Osteoblast (primary cell): ENCODE data around the gene DIMT1. TPM values are rescaled to one million over a fixed set of nuclear protein-coding genes. Genes with fewer than 3 reads are reported as not detected.
A peak's percentile ranks its signal among the peaks of the same experiment; 100 is the strongest.

Experiments used
- DNase-seq: peaks from one replicate; pipeline ENCODE4 v3.0.0; 2011; ENCODE audit warnings: low spot score, mixed read lengths; ENCODE audit not compliant: insufficient read length; ENCODE audit errors: missing footprints
- H2AFZ ChIP-seq: 2 replicates; pipeline ENCODE4 v1.6.0; 2011; ENCODE audit warnings: mild to moderate bottlenecking, low read length
- H3K27ac ChIP-seq: 2 replicates; pipeline ENCODE4 v1.5.1; 2011; ENCODE audit warnings: mild to moderate bottlenecking, low read depth, low read length, moderate library complexity
- H3K27me3 ChIP-seq: 2 replicates; pipeline ENCODE4 v1.6.0; 2012; ENCODE audit warnings: mild to moderate bottlenecking, control low read depth, inconsistent platforms, low read length, moderate library complexity; ENCODE audit not compliant: insufficient read depth
- H3K36me3 ChIP-seq: 2 replicates; pipeline ENCODE4 v1.5.1; 2011; ENCODE audit warnings: mild to moderate bottlenecking, low read length, control low read depth, moderate library complexity; ENCODE audit not compliant: insufficient read depth
- H3K4me1 ChIP-seq: 2 replicates; pipeline ENCODE4 v1.5.1; 2011; ENCODE audit warnings: mild to moderate bottlenecking, low read length, control low read depth, moderate library complexity; ENCODE audit not compliant: insufficient read depth
- H3K4me2 ChIP-seq: 2 replicates; pipeline ENCODE4 v1.6.0; 2011; ENCODE audit warnings: mild to moderate bottlenecking, low read length; ENCODE audit not compliant: insufficient read depth
- H3K4me3 ChIP-seq: fragments of 200-600 bp; sonication (generic); 3 replicates; pipeline ENCODE4 v1.5.1; 2012; ENCODE audit warnings: mild to moderate bottlenecking, low read length, inconsistent platforms; ENCODE audit not compliant: insufficient read depth
- H3K79me2 ChIP-seq: 2 replicates; pipeline ENCODE4 v1.6.0; 2012; ENCODE audit warnings: mild to moderate bottlenecking, low read length, control low read depth, inconsistent platforms; ENCODE audit not compliant: insufficient read depth
- H3K9me3 ChIP-seq: 2 replicates; pipeline ENCODE4 v1.5.1; 2011; ENCODE audit warnings: low read depth, low read length, control low read depth
- H4K20me1 ChIP-seq: 2 replicates; pipeline ENCODE4 v1.6.0; 2012; ENCODE audit warnings: mild to moderate bottlenecking, low read length, control low read depth; ENCODE audit not compliant: insufficient read depth
- CTCF ChIP-seq: IDR thresholded peaks from 2 replicates; pipeline ENCODE4 v1.5.1; 2011; ENCODE audit warnings: mild to moderate bottlenecking, low read depth, low read length, moderate library complexity; ENCODE audit errors: extremely low read depth
- total RNA-seq: library from RNA; depleted of rRNA; stranded (reverse); fragments of >200 nt; gene quantifications from 2 replicates; pipeline ENCODE4 v1.2.3, GENCODE V29; 2012

The DIMT1 gene
- total RNA-seq, 1 donor = 34.7 TPM

GRCh38 chr5:62431735-62432620, 28.3 kb upstream of the DIMT1 start:
- no peak for DNase-seq
- no peak for TF ChIP-seq CTCF
- H4K20me1 ChIP-seq = peaks cover 3% of the 10 kb centered on the region

GRCh38 chr5:62424763-62425162, 21.1 kb upstream of the DIMT1 start:
- no peak overlapping the region for H3K4me2 ChIP-seq
- H3K4me3 ChIP-seq = no peak overlapping the region
- H2AFZ ChIP-seq = no peak overlapping the region
- peaks cover 64% of the 10 kb centered on the region for H3K79me2 ChIP-seq
- no peak for DNase-seq
- H3K4me1 ChIP-seq = no peaks in the 10 kb centered on the region
- no peak overlapping the region for H3K27ac ChIP-seq
- no peak for TF ChIP-seq CTCF
- no peaks in the 10 kb centered on the region for H3K36me3 ChIP-seq
- no peaks in the 10 kb centered on the region for H3K9me3 ChIP-seq
- H4K20me1 ChIP-seq = peaks cover 2% of the 10 kb centered on the region
- H3K27me3 ChIP-seq = no peaks in the 10 kb centered on the region

More at GRCh38 chr5:62431735-62432620, 28.3 kb upstream of the DIMT1 start:
- Histone ChIP-seq H3K79me2 (peaks cover 74% of the 10 kb centered on the region), H3K36me3 (no peaks in the 10 kb centered on the region), H3K4me3 (peak overlapping the region; percentile 48), H3K4me1 (peaks cover 5% of the 10 kb centered on the region), H2AFZ (peak overlapping the region; percentile 84), H3K27ac (no peak overlapping the region), H3K9me3 (no peaks in the 10 kb centered on the region), H3K4me2 (peak overlapping the region; percentile 76), H3K27me3 (no peaks in the 10 kb centered on the region)

GRCh38 chr5:62421414-62421813, 17.7 kb upstream of the DIMT1 start:
- H3K4me3 ChIP-seq = no peak overlapping the region
- H3K9me3 ChIP-seq = no peaks in the 10 kb centered on the region
- H3K27me3 ChIP-seq = no peaks in the 10 kb centered on the region
- TF ChIP-seq CTCF = no peak
- no peaks in the 10 kb centered on the region for H3K4me1 ChIP-seq
- no peak overlapping the region for H3K27ac ChIP-seq
- DNase-seq = no peak
- H3K4me2 ChIP-seq = no peak overlapping the region
- H2AFZ ChIP-seq = no peak overlapping the region
- H3K79me2 ChIP-seq = peaks cover 73% of the 10 kb centered on the region
- no peaks in the 10 kb centered on the region for H3K36me3 ChIP-seq
- H4K20me1 ChIP-seq = peaks cover 2% of the 10 kb centered on the region

DNA sequence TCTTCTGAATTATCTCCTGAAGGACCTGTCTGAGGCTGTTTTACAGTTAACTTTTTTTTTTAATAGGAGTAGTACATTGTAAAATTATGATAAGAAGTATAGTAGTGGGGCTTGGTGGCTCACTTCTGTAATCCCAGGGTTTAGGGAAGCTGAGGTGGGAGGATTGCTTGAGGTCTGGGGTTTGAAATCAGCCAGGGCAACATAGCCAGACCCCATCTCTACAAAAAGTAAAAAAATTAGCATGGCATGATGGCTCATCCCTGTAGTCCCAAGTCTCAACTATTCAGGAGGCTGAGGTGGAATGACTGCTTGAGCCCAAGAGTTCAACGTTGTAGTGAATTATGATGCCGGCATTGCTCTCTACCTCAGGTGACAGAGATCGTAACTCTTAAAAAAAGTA, 15.9 kb upstream of the DIMT1 start:
- Histone ChIP-seq H3K4me1 (no peaks in the 10 kb centered on the region), H4K20me1 (no peaks in the 10 kb centered on the region), H3K27ac (no peak overlapping the region), H3K4me2 (no peak overlapping the region), H3K9me3 (no peaks in the 10 kb centered on the region), H3K79me2 (peaks cover 74% of the 10 kb centered on the region), H2AFZ (no peak overlapping the region), H3K36me3 (no peaks in the 10 kb centered on the region), H3K4me3 (no peak overlapping the region), H3K27me3 (no peaks in the 10 kb centered on the region)
- no peak for TF ChIP-seq CTCF
- no peak for DNase-seq
